Progenitor cell of endocrine pancreas (in vitro differentiated cells): ENCODE measurements around the gene KRT39. TPM values are rescaled to one million over a fixed set of nuclear protein-coding genes. Genes with fewer than 3 reads are reported as not detected.

Experiments
- DNase-seq: peaks from one replicate; pipeline ENCODE4 v3.0.0; 2021; ENCODE audit warnings: low spot score; ENCODE audit not compliant: unreplicated experiment
- H3K27ac Mint-ChIP-seq: 2 replicates; pipeline ENCODE4 v1.8.0; 2021; ENCODE audit warnings: mild to moderate bottlenecking, moderate library complexity, mixed read lengths
- H3K27me3 Mint-ChIP-seq: 2 replicates; pipeline ENCODE4 v1.8.0; 2021; ENCODE audit warnings: mixed read lengths
- H3K36me3 Mint-ChIP-seq: 2 replicates; pipeline ENCODE4 v1.8.0; 2022; ENCODE audit warnings: mixed read lengths; ENCODE audit not compliant: insufficient read depth
- H3K4me1 Mint-ChIP-seq: 2 replicates; pipeline ENCODE4 v1.8.0; 2021; ENCODE audit warnings: low read depth, mixed read lengths
- H3K4me3 Mint-ChIP-seq: 2 replicates; pipeline ENCODE4 v1.8.0; 2021; ENCODE audit warnings: low read depth, mild to moderate bottlenecking, moderate library complexity, mixed read lengths
- H3K9me3 Mint-ChIP-seq: 2 replicates; pipeline ENCODE4 v1.8.0; 2021; ENCODE audit warnings: low read depth, mixed read lengths
- total RNA-seq: library from RNA; stranded (reverse); gene quantifications from 2 replicates; pipeline ENCODE4 v1.2.1, GENCODE V29; 2021
- TF ChIP-seq, protein P1 (sequence below): fragments of 200-600 bp; sonication (generic); IDR thresholded peaks from one replicate; pipeline ENCODE4 v1.5.0; 2021; ENCODE audit warnings: antibody characterized with exemption, mild to moderate bottlenecking; ENCODE audit not compliant: unreplicated experiment

KRT39 gene
- total RNA-seq, 1 donor from 2014 or later, result not detected

DNA sequence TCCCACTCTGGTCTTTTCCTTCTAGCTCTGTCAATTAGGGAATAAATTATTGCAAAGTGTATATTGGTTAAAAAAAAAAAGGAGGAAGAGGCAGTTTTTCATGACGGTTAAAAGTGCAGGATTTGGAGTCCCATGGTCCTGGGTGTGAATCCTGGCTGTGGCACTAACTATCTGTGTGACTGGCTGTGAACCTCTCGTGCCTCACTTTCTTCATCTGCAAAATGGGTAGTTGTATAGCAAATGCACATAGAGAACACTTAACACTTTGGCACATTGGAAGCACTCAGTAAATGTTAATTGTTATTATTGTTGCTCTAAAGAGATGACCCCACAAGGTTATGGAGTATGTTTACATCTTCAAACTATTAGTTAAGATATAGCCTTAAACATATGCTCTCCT lies 18.8 kb downstream of the KRT39 start:
- Mint-ChIP-seq H3K4me3 (no peak overlapping the region), H3K9me3 (no peaks in the 10 kb centered on the region), H3K27me3 (no peaks in the 10 kb centered on the region), H3K27ac (no peak overlapping the region), H3K4me1 (peaks cover 20% of the 10 kb centered on the region), H3K36me3 (no peaks in the 10 kb centered on the region)
- no peak for DNase-seq
- TF ChIP-seq, protein P1, sequence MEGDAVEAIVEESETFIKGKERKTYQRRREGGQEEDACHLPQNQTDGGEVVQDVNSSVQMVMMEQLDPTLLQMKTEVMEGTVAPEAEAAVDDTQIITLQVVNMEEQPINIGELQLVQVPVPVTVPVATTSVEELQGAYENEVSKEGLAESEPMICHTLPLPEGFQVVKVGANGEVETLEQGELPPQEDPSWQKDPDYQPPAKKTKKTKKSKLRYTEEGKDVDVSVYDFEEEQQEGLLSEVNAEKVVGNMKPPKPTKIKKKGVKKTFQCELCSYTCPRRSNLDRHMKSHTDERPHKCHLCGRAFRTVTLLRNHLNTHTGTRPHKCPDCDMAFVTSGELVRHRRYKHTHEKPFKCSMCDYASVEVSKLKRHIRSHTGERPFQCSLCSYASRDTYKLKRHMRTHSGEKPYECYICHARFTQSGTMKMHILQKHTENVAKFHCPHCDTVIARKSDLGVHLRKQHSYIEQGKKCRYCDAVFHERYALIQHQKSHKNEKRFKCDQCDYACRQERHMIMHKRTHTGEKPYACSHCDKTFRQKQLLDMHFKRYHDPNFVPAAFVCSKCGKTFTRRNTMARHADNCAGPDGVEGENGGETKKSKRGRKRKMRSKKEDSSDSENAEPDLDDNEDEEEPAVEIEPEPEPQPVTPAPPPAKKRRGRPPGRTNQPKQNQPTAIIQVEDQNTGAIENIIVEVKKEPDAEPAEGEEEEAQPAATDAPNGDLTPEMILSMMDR, result no peak

DNA sequence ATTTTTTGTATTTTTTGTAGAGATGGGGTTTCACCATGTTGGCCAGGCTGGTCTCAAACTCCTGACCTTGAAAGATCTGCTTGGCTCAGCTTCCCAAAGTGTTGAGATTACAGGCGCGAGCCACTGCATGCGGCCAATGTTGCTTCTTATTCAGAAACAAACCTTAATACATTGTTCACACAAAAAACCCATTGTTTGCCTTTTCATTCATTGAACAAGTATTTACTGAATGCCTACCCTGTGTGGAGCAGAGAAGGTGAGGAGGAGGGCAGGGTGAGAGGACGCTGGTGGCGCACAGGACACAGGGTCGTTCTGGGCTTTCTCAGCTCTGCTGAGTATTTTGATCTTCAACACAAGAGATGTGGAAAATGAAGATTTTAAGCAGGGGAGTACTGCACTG lies 21.3 kb downstream of the KRT39 start:
- Mint-ChIP-seq H3K27me3 (no peaks in the 10 kb centered on the region), H3K36me3 (no peaks in the 10 kb centered on the region), H3K4me3 (no peak overlapping the region), H3K4me1 (peaks cover 18% of the 10 kb centered on the region), H3K9me3 (no peaks in the 10 kb centered on the region), H3K27ac (no peak overlapping the region)
- TF ChIP-seq, protein P1, result no peak
- DNase-seq, result no peak

DNA sequence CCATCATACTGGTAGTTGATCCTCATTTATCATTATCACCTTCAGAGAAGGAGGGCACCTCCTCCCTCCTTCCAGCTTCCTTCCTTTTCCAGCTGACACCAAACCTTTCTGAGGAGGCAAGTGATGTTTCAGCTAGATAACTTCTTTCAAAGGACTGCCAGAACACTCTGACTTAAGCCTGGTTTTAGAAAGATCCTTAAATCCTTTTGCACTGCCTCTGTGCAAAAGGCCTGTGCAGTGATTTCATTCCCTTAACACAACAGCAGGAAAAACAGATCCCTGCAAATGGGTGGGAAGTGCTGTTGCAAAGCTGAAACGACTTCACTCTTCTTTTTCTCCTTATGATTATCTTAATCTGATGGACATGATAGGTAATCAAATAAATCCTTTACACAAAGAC lies 22.2 kb downstream of the KRT39 start:
- Mint-ChIP-seq H3K27me3 (no peaks in the 10 kb centered on the region), H3K9me3 (no peaks in the 10 kb centered on the region), H3K4me3 (no peak overlapping the region), H3K27ac (no peak overlapping the region), H3K4me1 (peaks cover 14% of the 10 kb centered on the region), H3K36me3 (no peaks in the 10 kb centered on the region)
- DNase-seq, result no peak
- TF ChIP-seq, protein P1, result no peak

DNA sequence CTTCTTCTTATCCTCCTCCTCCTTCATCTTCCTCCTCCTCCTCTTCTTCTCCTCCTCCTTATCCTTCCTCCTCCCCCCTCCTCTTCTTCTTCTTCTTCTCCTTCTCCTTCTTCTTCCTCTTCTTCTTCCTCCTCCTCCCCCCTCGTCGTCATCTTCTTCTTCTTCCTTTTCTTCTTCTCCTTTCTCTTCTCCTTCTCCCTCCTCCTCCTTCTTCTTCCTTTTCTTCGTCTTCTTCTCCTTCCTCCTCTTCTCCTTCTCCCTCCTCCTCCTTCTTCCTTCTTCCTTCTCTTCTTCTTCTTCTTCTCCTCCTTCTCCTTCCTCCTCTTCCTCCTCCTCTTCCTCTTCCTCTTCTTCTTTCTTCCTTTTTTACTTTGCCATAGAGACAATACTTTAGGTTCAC lies 24.2 kb downstream of the KRT39 start:
- TF ChIP-seq, protein P1, result no peak
- no peaks in the 10 kb centered on the region for H3K27me3 Mint-ChIP-seq
- no peak for DNase-seq
- no peaks in the 10 kb centered on the region for H3K36me3 Mint-ChIP-seq
- H3K27ac Mint-ChIP-seq, result no peak overlapping the region
- no peaks in the 10 kb centered on the region for H3K9me3 Mint-ChIP-seq
- no peak overlapping the region for H3K4me3 Mint-ChIP-seq
- H3K4me1 Mint-ChIP-seq, result peaks cover 19% of the 10 kb centered on the region

DNA sequence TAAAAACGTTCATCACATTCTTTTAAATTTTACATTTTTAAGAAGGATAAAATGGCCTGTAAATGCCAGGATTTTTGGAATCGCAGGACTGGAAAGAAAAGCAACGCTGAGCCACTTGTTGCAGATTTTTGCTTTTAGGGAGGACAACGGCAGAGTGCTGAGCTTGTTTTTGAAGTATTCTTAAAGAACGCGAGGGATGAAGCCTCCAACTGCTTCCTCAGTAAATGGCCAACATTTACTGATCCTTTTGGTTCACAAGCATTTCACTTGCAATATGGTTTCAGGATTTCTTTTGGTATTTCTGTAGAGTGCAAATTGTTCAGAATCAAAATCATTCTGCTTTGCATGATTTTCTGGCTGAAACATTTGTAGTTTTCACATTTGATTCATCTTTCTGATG lies 26.5 kb downstream of the KRT39 start:
- Mint-ChIP-seq H3K27ac (no peak overlapping the region), H3K4me3 (no peak overlapping the region), H3K4me1 (peaks cover 27% of the 10 kb centered on the region), H3K9me3 (no peaks in the 10 kb centered on the region), H3K36me3 (no peaks in the 10 kb centered on the region), H3K27me3 (no peaks in the 10 kb centered on the region)
- TF ChIP-seq, protein P1, result no peak
- DNase-seq, result no peak
